ENCODE results near the gene HSPG2. TPM values are rescaled to one million over a fixed set of nuclear protein-coding genes. Genes with fewer than 3 reads are reported as not detected.

Gene HSPG2
- total and polyA plus RNA-seq, 9 of the 15 experiments (the other 6 are each of a cell fraction or from before 2014, with no cell fraction given): 0.14 to 160 (median 15.7) TPM

DNA sequence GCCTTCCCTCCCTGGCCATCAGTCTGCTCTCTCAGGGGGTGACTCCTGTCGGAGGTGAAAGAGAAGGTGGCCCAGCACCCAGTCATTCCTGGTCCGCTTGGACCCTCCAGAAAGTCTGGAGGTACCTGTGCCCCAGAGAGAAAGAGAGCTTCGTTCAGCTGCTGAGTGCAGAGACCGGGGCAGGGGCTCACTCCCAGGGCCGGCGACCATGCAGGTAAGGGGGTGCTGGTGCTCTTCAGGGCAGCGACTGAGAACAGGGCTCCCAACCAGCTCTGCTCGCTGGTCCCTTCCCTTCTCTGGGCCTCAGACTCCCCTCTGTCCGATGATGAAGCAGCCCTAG, 30.1 kb downstream of the HSPG2 start (continued):
- TF ChIP-seq THAP12 (CRISPR knock-in tag; IDR thresholded peaks at IDR 0.05) (no peak), ZNF717 (CRISPR knock-in tag; IDR thresholded peaks at IDR 0.05) (no peak), GABPB1 (CRISPR knock-in tag; IDR thresholded peaks at IDR 0.05) (peak; percentile 30), SUPT5H (IDR thresholded peaks at IDR 0.05) (0 out of 2 replicates have a peak, but pooled peaks have one; percentile 44), RBFOX2 (IDR thresholded peaks at IDR 0.05; ENCODE audit: low read depth, low read length) (peak; percentile 52; the same call in 1 of the 2 replicates), MAZ (CRISPR knock-in tag; conservative IDR thresholded peaks at IDR 0.05 in 1 of 2, IDR thresholded peaks at IDR 0.05 in 1 of 2) (peak in 1 of 2 experiments; percentile 29; a peak in 1 of 4 replicates), ZNF311 (CRISPR knock-in tag; IDR thresholded peaks at IDR 0.05) (no peak), FOSL1 (tag; conservative IDR thresholded peaks at IDR 0.05) (peak; percentile 9; the same call in 1 of the 2 replicates), MBD2 (IDR thresholded peaks at IDR 0.05; ENCODE audit: borderline replicate concordance, low read depth) (no peak), FOXA3 (CRISPR knock-in tag; conservative IDR thresholded peaks at IDR 0.05 in 1 of 2, IDR thresholded peaks at IDR 0.05 in 1 of 2) (0 out of 4 replicates have a peak, but pooled peaks of 1 of the 2 experiments have one; percentile 8), ZSCAN29 (IDR thresholded peaks at IDR 0.05) (0 out of 2 replicates have a peak, but pooled peaks have one; percentile 21), PPARD (CRISPR knock-in tag; IDR thresholded peaks at IDR 0.05) (no peak), ZNF589 (CRISPR knock-in tag; IDR thresholded peaks at IDR 0.05; ENCODE audit: low read depth) (no peak)
- TF ChIP-seq, protein P1, sequence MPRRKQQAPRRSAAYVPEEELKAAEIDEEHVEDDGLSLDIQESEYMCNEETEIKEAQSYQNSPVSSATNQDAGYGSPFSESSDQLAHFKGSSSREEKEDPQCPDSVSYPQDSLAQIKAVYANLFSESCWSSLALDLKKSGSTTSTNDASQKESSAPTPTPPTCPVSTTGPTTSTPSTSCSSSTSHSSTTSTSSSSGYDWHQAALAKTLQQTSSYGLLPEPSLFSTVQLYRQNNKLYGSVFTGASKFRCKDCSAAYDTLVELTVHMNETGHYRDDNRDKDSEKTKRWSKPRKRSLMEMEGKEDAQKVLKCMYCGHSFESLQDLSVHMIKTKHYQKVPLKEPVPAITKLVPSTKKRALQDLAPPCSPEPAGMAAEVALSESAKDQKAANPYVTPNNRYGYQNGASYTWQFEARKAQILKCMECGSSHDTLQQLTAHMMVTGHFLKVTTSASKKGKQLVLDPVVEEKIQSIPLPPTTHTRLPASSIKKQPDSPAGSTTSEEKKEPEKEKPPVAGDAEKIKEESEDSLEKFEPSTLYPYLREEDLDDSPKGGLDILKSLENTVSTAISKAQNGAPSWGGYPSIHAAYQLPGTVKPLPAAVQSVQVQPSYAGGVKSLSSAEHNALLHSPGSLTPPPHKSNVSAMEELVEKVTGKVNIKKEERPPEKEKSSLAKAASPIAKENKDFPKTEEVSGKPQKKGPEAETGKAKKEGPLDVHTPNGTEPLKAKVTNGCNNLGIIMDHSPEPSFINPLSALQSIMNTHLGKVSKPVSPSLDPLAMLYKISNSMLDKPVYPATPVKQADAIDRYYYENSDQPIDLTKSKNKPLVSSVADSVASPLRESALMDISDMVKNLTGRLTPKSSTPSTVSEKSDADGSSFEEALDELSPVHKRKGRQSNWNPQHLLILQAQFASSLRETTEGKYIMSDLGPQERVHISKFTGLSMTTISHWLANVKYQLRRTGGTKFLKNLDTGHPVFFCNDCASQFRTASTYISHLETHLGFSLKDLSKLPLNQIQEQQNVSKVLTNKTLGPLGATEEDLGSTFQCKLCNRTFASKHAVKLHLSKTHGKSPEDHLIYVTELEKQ (CRISPR knock-in tag; IDR thresholded peaks at IDR 0.05): peak; percentile 87; the same call in 1 of the 2 replicates
- TF ChIP-seq, protein P2, sequence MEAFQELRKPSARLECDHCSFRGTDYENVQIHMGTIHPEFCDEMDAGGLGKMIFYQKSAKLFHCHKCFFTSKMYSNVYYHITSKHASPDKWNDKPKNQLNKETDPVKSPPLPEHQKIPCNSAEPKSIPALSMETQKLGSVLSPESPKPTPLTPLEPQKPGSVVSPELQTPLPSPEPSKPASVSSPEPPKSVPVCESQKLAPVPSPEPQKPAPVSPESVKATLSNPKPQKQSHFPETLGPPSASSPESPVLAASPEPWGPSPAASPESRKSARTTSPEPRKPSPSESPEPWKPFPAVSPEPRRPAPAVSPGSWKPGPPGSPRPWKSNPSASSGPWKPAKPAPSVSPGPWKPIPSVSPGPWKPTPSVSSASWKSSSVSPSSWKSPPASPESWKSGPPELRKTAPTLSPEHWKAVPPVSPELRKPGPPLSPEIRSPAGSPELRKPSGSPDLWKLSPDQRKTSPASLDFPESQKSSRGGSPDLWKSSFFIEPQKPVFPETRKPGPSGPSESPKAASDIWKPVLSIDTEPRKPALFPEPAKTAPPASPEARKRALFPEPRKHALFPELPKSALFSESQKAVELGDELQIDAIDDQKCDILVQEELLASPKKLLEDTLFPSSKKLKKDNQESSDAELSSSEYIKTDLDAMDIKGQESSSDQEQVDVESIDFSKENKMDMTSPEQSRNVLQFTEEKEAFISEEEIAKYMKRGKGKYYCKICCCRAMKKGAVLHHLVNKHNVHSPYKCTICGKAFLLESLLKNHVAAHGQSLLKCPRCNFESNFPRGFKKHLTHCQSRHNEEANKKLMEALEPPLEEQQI (IDR thresholded peaks at IDR 0.05): no peak
- TF ChIP-seq, protein P3, sequence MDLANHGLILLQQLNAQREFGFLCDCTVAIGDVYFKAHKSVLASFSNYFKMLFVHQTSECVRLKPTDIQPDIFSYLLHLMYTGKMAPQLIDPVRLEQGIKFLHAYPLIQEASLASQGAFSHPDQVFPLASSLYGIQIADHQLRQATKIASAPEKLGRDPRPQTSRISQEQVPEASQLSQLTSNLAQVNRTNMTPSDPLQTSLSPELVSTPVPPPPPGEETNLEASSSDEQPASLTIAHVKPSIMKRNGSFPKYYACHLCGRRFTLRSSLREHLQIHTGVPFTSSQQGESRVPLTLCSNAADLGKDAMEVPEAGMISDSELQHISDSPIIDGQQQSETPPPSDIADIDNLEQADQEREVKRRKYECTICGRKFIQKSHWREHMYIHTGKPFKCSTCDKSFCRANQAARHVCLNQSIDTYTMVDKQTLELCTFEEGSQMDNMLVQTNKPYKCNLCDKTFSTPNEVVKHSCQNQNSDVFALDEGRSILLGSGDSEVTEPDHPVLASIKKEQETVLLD (IDR thresholded peaks at IDR 0.05): no peak
- TF ChIP-seq, protein P4, sequence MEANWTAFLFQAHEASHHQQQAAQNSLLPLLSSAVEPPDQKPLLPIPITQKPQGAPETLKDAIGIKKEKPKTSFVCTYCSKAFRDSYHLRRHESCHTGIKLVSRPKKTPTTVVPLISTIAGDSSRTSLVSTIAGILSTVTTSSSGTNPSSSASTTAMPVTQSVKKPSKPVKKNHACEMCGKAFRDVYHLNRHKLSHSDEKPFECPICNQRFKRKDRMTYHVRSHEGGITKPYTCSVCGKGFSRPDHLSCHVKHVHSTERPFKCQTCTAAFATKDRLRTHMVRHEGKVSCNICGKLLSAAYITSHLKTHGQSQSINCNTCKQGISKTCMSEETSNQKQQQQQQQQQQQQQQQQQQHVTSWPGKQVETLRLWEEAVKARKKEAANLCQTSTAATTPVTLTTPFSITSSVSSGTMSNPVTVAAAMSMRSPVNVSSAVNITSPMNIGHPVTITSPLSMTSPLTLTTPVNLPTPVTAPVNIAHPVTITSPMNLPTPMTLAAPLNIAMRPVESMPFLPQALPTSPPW (CRISPR knock-in tag; IDR thresholded peaks at IDR 0.05): no peak
